ENCODE results near the gene ZNF280B.
A peak's percentile ranks its signal among the peaks of the same experiment; 100 is the strongest.
"Not testable (repeated sequence)": the region's sequence is repeated elsewhere in the genome, so short reads cannot be mapped to it uniquely, and the experiment has no call there.

Gene ZNF280B

GRCh38 chr22:22462813-22463567, 45.6 kb downstream of the ZNF280B start:
- DNase-seq = peak; percentile 53

- no peak for DNase-seq
Observed at GRCh38 chr22:22461583-22461982, 47.0 kb downstream of the ZNF280B start.

DNA sequence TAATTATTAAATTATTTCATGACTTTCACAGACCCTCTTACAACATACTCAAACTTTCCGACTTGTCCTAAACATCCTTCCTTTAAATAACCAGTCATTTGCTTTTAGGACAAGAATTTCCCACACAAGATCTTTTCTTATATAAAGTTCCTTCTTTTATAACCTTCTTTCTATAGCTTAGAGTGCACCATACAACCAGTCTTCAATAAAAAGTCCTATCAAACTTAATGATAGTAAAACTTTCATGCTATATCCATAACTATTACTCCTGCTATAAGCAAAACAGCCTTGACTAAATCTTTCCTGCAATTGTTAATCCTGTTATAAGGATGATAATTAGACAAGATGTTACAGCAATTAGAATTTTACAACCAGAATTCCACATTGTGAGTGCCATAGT, 47.4 kb downstream of the ZNF280B start:
- no peak for DNase-seq

GRCh38 chr22:22460635-22461034, 47.9 kb downstream of the ZNF280B start:
- peak; percentile 81 for DNase-seq

- no peak for DNase-seq
Observed at GRCh38 chr22:22460060-22460459, 48.5 kb downstream of the ZNF280B start.

GRCh38 chr22:22458896-22459588, 49.5 kb downstream of the ZNF280B start:
- no peak for DNase-seq

DNA sequence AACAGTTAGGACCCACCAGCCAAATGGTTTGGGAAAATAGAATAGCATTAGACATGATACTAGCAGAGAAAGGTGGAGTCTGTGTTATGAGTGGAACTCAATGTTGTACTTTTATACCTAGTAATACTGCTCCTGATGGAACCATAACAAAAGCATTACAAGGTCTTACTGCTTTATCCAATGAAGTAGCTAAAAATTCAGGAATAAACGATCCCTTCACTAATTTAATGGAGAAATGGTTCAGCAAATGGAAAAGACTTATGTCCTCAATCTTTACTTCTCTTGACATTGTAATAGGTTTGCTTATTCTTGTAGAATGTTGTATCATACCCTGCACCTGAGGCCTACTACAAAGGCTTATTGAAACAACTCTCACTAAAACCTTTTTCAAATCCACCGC, 50.2 kb downstream of the ZNF280B start:
- no peak for DNase-seq

GRCh38 chr22:22454997-22455396, 53.5 kb downstream of the ZNF280B start:
- no peak for DNase-seq

GRCh38 chr22:22452996-22453686, 55.4 kb downstream of the ZNF280B start:
- no peak for DNase-seq

DNA sequence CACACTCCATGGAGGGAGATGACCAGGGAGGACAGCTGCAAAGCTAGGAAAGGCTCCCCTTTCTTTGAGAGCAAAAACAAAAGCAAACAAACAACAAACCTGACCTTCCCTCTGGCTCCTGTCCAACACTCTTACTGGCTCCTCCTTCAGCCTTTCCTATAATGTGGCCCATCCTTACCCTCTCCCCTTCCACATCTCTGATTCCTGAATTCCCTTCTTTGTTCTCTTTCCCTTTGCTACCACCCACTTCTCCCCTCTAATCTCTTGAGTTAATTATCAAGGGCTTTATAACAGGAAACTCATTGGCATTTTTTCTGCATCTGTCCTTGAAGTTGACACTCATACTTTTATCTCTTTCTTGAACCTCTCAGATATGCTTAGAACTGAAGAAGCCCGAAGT, 56.3 kb downstream of the ZNF280B start:
- no peak for DNase-seq

DNA sequence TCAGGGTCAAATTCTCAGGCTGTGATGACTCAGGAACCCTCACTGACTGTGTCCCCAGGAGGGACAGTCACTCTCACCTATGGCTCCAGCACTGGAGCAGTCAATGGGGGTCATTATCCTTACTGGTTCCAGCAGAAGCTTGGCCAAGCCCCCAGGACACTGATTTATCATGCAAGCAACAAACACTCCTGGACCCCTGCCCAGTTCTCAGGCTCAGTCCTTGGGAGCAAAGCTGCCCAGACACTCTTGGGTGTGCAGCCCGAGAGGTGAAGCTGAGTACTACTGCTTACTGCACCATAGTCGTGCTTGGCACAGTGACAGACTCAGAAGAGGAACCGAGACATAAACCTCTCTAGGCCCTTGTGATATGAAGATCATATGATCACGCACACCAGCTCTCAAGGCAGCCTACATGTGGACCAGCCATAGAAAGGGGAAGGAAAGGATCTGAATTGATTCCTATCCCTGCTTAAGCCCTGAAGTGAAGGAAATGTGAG, 58.2 kb downstream of the ZNF280B start:
- peak; percentile 92 for DNase-seq

GRCh38 chr22:22449819-22450218, 58.7 kb downstream of the ZNF280B start:
- DNase-seq = no peak

DNA sequence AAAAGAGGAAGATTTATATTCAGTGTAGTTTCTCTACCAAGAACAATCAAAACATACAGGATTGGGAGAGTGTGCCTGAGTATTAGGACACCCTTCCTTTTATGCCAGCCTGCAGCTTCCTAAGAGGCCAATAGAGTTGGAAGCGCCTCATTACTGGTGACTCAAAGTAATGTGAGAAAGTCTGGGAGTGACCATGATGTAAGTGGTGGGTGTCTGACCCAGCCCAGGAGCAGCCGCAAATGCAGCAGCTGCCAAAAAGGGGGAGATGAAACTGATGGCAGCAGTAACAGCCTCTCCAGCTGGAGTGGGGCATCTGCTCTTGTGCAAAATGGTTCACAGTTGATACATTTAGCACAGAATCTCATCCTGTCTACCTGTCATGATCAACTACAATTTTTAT, 62.0 kb downstream of the ZNF280B start:
- no peak for DNase-seq

DNA sequence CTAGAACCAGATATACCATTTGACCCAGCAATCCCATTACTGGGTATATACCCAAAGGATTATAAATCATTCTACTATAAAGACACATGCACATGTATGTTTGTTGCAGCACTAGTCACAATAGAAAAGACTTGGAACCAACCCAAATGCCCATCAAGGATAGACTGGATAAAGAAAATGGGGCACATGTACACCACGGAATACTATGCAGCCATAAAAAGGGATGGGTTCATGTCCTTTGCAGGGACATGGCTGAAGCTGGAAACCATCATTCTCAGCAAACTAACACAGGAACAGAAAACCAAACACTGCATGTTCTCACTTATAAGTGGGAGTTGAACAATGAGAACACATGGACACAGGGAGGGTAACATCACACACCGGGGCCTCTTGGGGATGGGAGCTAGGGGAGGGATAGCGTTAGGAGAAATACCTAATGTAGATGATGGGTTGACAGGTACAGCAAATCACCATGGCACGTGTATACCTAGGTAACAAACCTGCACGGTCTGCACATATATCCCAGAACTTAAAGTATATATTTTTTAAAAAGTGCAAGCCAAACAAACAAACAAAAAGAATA, 64.4 kb downstream of the ZNF280B start:
- DNase-seq = not testable (repeated sequence)

GRCh38 chr22:22442928-22443709, 65.4 kb downstream of the ZNF280B start:
- no peak for DNase-seq

DNA sequence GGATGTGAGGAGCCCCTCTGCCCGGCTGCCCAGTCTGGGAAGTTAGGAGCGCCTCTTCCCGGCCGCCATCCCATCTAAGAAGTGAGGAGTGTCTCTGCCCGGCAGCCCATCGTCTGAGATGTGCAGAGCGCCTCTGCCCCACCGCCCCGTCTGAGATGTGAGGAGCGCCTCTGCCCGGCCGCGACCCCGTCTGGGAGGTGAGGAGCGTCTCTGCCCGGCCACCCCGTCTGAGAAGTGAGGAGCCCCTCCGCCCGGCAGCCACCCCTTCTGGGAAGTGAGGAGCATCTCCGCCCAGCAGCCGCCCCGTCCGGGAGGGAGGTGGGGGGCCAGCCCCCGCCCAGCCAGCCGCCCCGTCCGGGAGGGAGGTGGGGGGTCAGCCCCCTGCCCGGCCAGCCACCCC, 66.9 kb downstream of the ZNF280B start:
- DNase-seq = not testable (repeated sequence)

GRCh38 chr22:22440188-22440587, 68.4 kb downstream of the ZNF280B start:
- DNase-seq = no peak

All from OCI-M1 (cell line).